HUES6 (cell line): ENCODE data around the gene TAF6.
A peak's percentile ranks its signal among the peaks of the same experiment; 100 is the strongest.

Experiments used
- H3K27ac ChIP-seq: 2 replicates; pipeline ENCODE4 v1.7.0; 2013; ENCODE audit warnings: low read depth, mild to moderate bottlenecking, low read length, inconsistent platforms
- H3K27me3 ChIP-seq: 2 replicates; pipeline ENCODE4 v1.6.1; 2013; ENCODE audit warnings: low read length; ENCODE audit not compliant: control insufficient read depth, insufficient read depth
- H3K36me3 ChIP-seq: 2 replicates; pipeline ENCODE4 v1.6.1; 2013; ENCODE audit warnings: low read length; ENCODE audit not compliant: control insufficient read depth, insufficient read depth
- H3K4me1 ChIP-seq: 2 replicates; pipeline ENCODE4 v1.6.1; 2013; ENCODE audit warnings: low read length; ENCODE audit not compliant: control insufficient read depth, insufficient read depth
- H3K4me3 ChIP-seq: 2 replicates; pipeline ENCODE4 v1.5.1; 2013; ENCODE audit warnings: low read depth, low read length
- H3K9ac ChIP-seq: one replicate; pipeline ENCODE4 v1.6.1; 2013; ENCODE audit warnings: mild to moderate bottlenecking, low read length
- H3K9me3 ChIP-seq: 2 replicates; pipeline ENCODE4 v1.6.1; 2013; ENCODE audit warnings: low read depth, low read length; ENCODE audit not compliant: control insufficient read depth, insufficient read depth

The TAF6 gene

GRCh38 chr7:100089458-100090196, 29.5 kb downstream of the TAF6 start:
- Histone ChIP-seq H3K9ac (peak overlapping the region; percentile 97), H3K9me3 (no peaks in the 10 kb centered on the region), H3K4me1 (peaks cover 10% of the 10 kb centered on the region; the same call in 1 of the 2 replicates), H3K36me3 (peaks cover 44% of the 10 kb centered on the region), H3K27me3 (no peaks in the 10 kb centered on the region), H3K4me3 (peak overlapping the region; percentile 84), H3K27ac (peak overlapping the region; percentile 82; the same call in 1 of the 2 replicates)

- Histone ChIP-seq H3K9ac (peak within 1 kb of the TSS; percentile 97), H3K4me1 (peaks cover 10% of the 10 kb centered on the region; the same call in 1 of the 2 replicates), H3K9me3 (no peaks in the 10 kb centered on the region), H3K36me3 (peaks cover 36% of the 10 kb centered on the region), H3K4me3 (peak within 1 kb of the TSS; percentile 84), H3K27me3 (no peaks in the 10 kb centered on the region), H3K27ac (peak within 1 kb of the TSS; percentile 82)
These were observed 30.3 kb downstream of the TAF6 start, which contains the start of gene COPS6 for GRCh38 chr7:100088621-100089457. COPS6 (plus strand) TSS chr7:100088969; CDS start chr7:100088991, 22 bp downstream.

- no peaks in the 10 kb centered on the region for H3K9me3 ChIP-seq
- peak overlapping the region; percentile 97 for H3K9ac ChIP-seq
- peak overlapping the region; percentile 82 for H3K27ac ChIP-seq
- H3K36me3 ChIP-seq = peaks cover 29% of the 10 kb centered on the region
- H3K27me3 ChIP-seq = no peaks in the 10 kb centered on the region
- peak overlapping the region; percentile 84 for H3K4me3 ChIP-seq
- H3K4me1 ChIP-seq = peaks cover 14% of the 10 kb centered on the region
These were observed 31.0 kb downstream of the TAF6 start for GRCh38 chr7:100088095-100088620.

- H3K4me1 ChIP-seq = peaks cover 19% of the 10 kb centered on the region
- no peaks in the 10 kb centered on the region for H3K27me3 ChIP-seq
- H3K27ac ChIP-seq = peak overlapping the region; percentile 29; the same call in 1 of the 2 replicates
- no peaks in the 10 kb centered on the region for H3K9me3 ChIP-seq
- peaks cover 20% of the 10 kb centered on the region for H3K36me3 ChIP-seq
- peak overlapping the region; percentile 34 for H3K9ac ChIP-seq
- no peak overlapping the region for H3K4me3 ChIP-seq
These were observed 32.0 kb downstream of the TAF6 start for GRCh38 chr7:100087055-100087750.

GRCh38 chr7:100085515-100085914, 33.6 kb downstream of the TAF6 start:
- H3K27me3 ChIP-seq = no peaks in the 10 kb centered on the region
- no peak overlapping the region for H3K4me3 ChIP-seq
- H3K9ac ChIP-seq = no peak overlapping the region
- peaks cover 19% of the 10 kb centered on the region for H3K4me1 ChIP-seq
- no peaks in the 10 kb centered on the region for H3K9me3 ChIP-seq
- H3K27ac ChIP-seq = no peak overlapping the region
- H3K36me3 ChIP-seq = peaks cover 3% of the 10 kb centered on the region

GRCh38 chr7:100082978-100083377, 36.2 kb downstream of the TAF6 start:
- Histone ChIP-seq H3K9me3 (no peaks in the 10 kb centered on the region), H3K9ac (no peak overlapping the region), H3K4me1 (peaks cover 13% of the 10 kb centered on the region), H3K36me3 (peaks cover 21% of the 10 kb centered on the region), H3K27me3 (no peaks in the 10 kb centered on the region), H3K27ac (no peak overlapping the region), H3K4me3 (peak overlapping the region; percentile 57; the same call in 1 of the 2 replicates)

- Histone ChIP-seq H3K4me1 (peaks cover 13% of the 10 kb centered on the region), H3K9ac (peak within 1 kb of the TSS; percentile 97), H3K27me3 (no peaks in the 10 kb centered on the region), H3K4me3 (peak within 1 kb of the TSS; percentile 94), H3K36me3 (peaks cover 35% of the 10 kb centered on the region), H3K27ac (peak within 1 kb of the TSS; percentile 86), H3K9me3 (peaks cover 4% of the 10 kb centered on the region; the same call in 1 of the 2 replicates)
These were observed 37.5 kb downstream of the TAF6 start, which contains the start of gene ZNF3 for GRCh38 chr7:100081535-100082102. ZNF3 (minus strand) TSS chr7:100081723; CDS start chr7:100077357, 4,366 bp downstream.

- Histone ChIP-seq H3K27ac (peak overlapping the region; percentile 86), H3K9me3 (peaks cover 4% of the 10 kb centered on the region; the same call in 1 of the 2 replicates), H3K36me3 (peaks cover 41% of the 10 kb centered on the region), H3K4me3 (peak overlapping the region; percentile 94), H3K4me1 (peaks cover 13% of the 10 kb centered on the region), H3K9ac (peak overlapping the region; percentile 97), H3K27me3 (no peaks in the 10 kb centered on the region)
These were observed 38.1 kb downstream of the TAF6 start for GRCh38 chr7:100080907-100081534.

- Histone ChIP-seq H3K36me3 (peaks cover 60% of the 10 kb centered on the region), H3K27ac (no peak overlapping the region), H3K9me3 (peaks cover 20% of the 10 kb centered on the region), H3K4me3 (no peak overlapping the region), H3K4me1 (peaks cover 13% of the 10 kb centered on the region), H3K9ac (no peak overlapping the region), H3K27me3 (no peaks in the 10 kb centered on the region)
These were observed 40.1 kb downstream of the TAF6 start for GRCh38 chr7:100079024-100079560.
